Measurements from ENCODE around the gene MTRFR.
"Not testable (repeated sequence)": the region's sequence is repeated elsewhere in the genome, so short reads cannot be mapped to it uniquely, and the experiment has no call there.

The MTRFR gene

DNA sequence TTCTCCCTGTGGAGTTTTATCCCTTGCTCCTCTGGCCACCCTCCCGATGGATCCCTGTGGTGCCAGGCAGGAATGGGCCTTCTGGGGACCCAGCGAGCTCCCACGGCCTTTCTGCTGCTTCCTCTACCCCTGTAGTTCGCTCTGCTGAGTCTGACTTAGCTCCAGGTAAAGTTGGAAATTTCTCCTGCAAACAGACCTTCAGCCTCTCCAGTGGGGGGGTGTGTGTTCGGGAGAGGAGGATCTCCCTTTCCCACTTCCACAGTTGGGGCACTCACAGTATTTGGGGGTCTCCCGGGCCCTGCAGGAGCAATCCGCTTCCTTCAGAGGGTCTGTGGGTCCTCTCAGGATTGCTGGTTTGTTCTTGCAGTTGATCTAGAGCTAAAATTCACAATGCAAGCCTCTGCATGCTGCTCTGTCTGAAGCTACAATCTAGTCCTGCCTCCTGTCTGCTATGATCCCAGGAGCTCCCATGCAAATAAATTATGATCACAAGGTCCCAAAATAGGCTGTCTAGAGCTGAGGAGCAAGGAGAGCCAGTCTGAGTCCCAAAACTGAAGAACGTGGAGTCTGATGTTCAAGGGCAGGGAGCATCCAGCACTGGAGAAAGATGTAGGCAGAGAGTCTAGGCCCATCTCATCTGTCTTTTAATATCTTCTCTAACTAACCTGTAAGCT is 18.3 kb downstream of the MTRFR start:
- no peak overlapping the region for H3K4me3 ChIP-seq (ENCODE audit: low read length)
- no peaks in the 10 kb centered on the region for H3K9me3 ChIP-seq (ENCODE audit: control insufficient read depth, low read length)
- H3K36me3 ChIP-seq (ENCODE audit: control insufficient read depth, insufficient read depth, low read length) = peaks cover 13% of the 10 kb centered on the region
- peaks cover 33% of the 10 kb centered on the region for H3K4me1 ChIP-seq (ENCODE audit: control insufficient read depth, insufficient read depth, low read length)
- H3K27me3 ChIP-seq (ENCODE audit: control insufficient read depth, insufficient read depth, low read length) = no peaks in the 10 kb centered on the region
- H3K9ac ChIP-seq (ENCODE audit: low read length) = peak overlapping the region; percentile 38

GRCh38 chr12:123252365-123252764 is 19.1 kb downstream of the MTRFR start:
- not testable (repeated sequence) for H3K9ac ChIP-seq (ENCODE audit: low read length); H3K9me3 ChIP-seq (ENCODE audit: control insufficient read depth, low read length); H3K27me3 ChIP-seq (ENCODE audit: control insufficient read depth, insufficient read depth, low read length); H3K4me3 ChIP-seq (ENCODE audit: low read length)
- H3K4me1 ChIP-seq (ENCODE audit: control insufficient read depth, insufficient read depth, low read length) = peaks cover 33% of the 10 kb centered on the region
- peaks cover 13% of the 10 kb centered on the region for H3K36me3 ChIP-seq (ENCODE audit: control insufficient read depth, insufficient read depth, low read length)

- Histone ChIP-seq H3K9ac (ENCODE audit: low read length) (no peak overlapping the region), H3K4me1 (ENCODE audit: control insufficient read depth, insufficient read depth, low read length) (peaks cover 35% of the 10 kb centered on the region), H3K9me3 (ENCODE audit: control insufficient read depth, low read length) (no peaks in the 10 kb centered on the region), H3K4me3 (ENCODE audit: low read length) (no peak overlapping the region), H3K27me3 (ENCODE audit: control insufficient read depth, insufficient read depth, low read length) (no peaks in the 10 kb centered on the region), H3K36me3 (ENCODE audit: control insufficient read depth, insufficient read depth, low read length) (peaks cover 13% of the 10 kb centered on the region)
Measured at GRCh38 chr12:123253641-123254459, 20.6 kb downstream of the MTRFR start.

DNA sequence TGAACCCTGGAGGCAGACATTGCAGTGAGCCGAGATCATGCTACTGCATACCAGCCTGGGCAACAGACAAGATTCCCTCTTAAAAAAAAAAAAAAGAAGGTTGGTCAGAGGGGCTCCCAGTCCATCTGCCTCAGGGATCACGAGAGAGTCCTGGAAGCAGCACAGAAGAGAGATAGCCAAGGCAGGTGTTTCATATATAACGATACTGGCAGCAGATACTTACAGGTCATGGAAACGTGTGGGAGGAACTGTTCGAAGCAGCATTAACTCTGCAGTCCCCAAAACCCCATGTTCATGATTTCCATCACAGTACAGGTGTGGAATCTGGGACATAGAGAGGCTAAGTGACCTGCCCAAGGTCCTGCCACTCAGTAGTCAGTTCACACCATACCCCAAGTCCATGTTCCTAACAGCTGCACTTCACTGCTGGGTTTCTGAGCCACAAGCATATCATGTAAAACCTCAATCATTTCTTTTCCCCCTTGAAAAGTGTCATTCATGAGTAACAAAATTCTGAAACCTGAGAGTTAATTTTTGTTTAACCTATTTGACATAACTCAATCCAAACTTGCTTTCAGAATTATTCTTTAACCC is 21.7 kb downstream of the MTRFR start:
- Histone ChIP-seq H3K9me3 (ENCODE audit: control insufficient read depth, low read length) (no peaks in the 10 kb centered on the region), H3K36me3 (ENCODE audit: control insufficient read depth, insufficient read depth, low read length) (peaks cover 13% of the 10 kb centered on the region), H3K27me3 (ENCODE audit: control insufficient read depth, insufficient read depth, low read length) (no peaks in the 10 kb centered on the region), H3K4me3 (ENCODE audit: low read length) (no peak overlapping the region), H3K4me1 (ENCODE audit: control insufficient read depth, insufficient read depth, low read length) (peaks cover 42% of the 10 kb centered on the region), H3K9ac (ENCODE audit: low read length) (no peak overlapping the region)

DNA sequence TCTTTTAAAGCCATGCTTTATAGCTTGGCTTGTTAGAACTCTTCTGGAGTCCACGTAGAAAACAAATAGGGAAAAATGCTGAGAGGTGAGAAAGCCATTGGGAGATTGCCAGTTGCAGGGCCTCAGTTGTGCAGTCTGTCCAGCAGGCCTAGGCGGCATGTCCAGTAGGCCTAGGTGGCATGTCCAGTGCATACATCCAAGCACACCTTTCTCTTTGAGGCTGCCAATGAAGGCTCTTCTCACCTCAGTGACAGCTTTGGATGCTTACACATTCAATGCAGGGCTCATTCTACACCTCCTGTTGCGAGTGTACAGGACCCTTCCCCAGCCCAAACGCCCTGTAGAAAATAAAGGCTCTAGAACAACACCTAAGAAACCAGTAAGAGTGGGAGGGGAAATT is 25.4 kb downstream of the MTRFR start:
- no peak overlapping the region for H3K9ac ChIP-seq (ENCODE audit: low read length)
- H3K4me3 ChIP-seq (ENCODE audit: low read length) = no peak overlapping the region
- peaks cover 5% of the 10 kb centered on the region for H3K9me3 ChIP-seq (ENCODE audit: control insufficient read depth, low read length)
- peaks cover 18% of the 10 kb centered on the region for H3K4me1 ChIP-seq (ENCODE audit: control insufficient read depth, insufficient read depth, low read length)
- no peaks in the 10 kb centered on the region for H3K27me3 ChIP-seq (ENCODE audit: control insufficient read depth, insufficient read depth, low read length)
- peaks cover 11% of the 10 kb centered on the region for H3K36me3 ChIP-seq (ENCODE audit: control insufficient read depth, insufficient read depth, low read length)

- no peak overlapping the region for H3K9ac ChIP-seq (ENCODE audit: low read length)
- H3K9me3 ChIP-seq (ENCODE audit: control insufficient read depth, low read length) = peaks cover 5% of the 10 kb centered on the region
- H3K4me1 ChIP-seq (ENCODE audit: control insufficient read depth, insufficient read depth, low read length) = peaks cover 9% of the 10 kb centered on the region
- H3K27me3 ChIP-seq (ENCODE audit: control insufficient read depth, insufficient read depth, low read length) = no peaks in the 10 kb centered on the region
- H3K36me3 ChIP-seq (ENCODE audit: control insufficient read depth, insufficient read depth, low read length) = peaks cover under 1% of the 10 kb centered on the region
- no peak overlapping the region for H3K4me3 ChIP-seq (ENCODE audit: low read length)
Measured at GRCh38 chr12:123260081-123260480, 26.8 kb downstream of the MTRFR start.

DNA sequence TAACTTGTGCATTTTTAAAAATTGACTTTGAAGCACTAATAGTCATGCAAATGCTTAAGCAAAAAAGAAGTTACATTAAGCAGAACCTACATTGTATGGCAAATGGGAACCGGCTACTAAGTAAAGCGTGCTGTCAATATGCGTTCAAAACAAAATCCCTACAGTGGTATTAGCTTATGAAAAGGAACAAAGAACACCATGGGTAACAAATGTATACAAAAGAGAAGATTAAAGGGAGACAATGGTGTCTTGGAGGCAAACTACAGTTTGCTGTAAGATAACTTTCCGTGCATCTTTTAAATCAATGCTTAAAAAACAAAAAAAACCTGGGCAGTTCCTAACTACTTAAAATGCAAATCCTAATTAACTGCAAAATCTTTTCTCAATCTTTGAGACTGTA is 28.0 kb downstream of the MTRFR start:
- H3K9ac ChIP-seq (ENCODE audit: low read length) = no peak overlapping the region
- H3K36me3 ChIP-seq (ENCODE audit: control insufficient read depth, insufficient read depth, low read length) = no peaks in the 10 kb centered on the region
- peaks cover 9% of the 10 kb centered on the region for H3K4me1 ChIP-seq (ENCODE audit: control insufficient read depth, insufficient read depth, low read length)

GRCh38 chr12:123263196-123263817 is 30.1 kb downstream of the MTRFR start:
- Histone ChIP-seq H3K36me3 (ENCODE audit: control insufficient read depth, insufficient read depth, low read length) (no peaks in the 10 kb centered on the region), H3K9me3 (ENCODE audit: control insufficient read depth, low read length) (peaks cover 5% of the 10 kb centered on the region), H3K9ac (ENCODE audit: low read length) (no peak overlapping the region), H3K4me3 (ENCODE audit: low read length) (no peak overlapping the region), H3K4me1 (ENCODE audit: control insufficient read depth, insufficient read depth, low read length) (peaks cover 14% of the 10 kb centered on the region), H3K27me3 (ENCODE audit: control insufficient read depth, insufficient read depth, low read length) (no peaks in the 10 kb centered on the region)

More for the DNA sequence above, 28.0 kb downstream of the MTRFR start:
- peaks cover 5% of the 10 kb centered on the region for H3K9me3 ChIP-seq (ENCODE audit: control insufficient read depth, low read length)
- no peaks in the 10 kb centered on the region for H3K27me3 ChIP-seq (ENCODE audit: control insufficient read depth, insufficient read depth, low read length)
- H3K4me3 ChIP-seq (ENCODE audit: low read length) = no peak overlapping the region

DNA sequence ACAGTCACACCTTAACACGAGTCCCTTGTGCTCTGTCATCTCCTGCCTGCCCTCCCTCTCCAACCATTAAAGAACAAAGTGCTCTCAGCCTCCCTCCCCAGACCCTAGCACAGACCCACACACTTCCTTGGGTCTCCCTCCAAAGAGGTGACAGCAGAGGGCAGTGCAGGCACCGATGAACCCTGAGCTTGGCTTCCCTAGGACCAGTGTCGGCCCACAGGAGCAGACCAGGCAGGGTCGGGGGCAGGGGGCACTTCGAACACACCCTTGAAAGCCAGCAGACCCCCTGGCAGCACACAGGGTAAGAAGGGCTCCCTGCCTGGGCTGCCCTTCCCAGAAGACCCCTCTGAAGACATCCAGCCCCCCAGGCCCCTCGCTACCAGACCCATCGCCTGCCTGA is 31.4 kb downstream of the MTRFR start:
- Histone ChIP-seq H3K36me3 (ENCODE audit: control insufficient read depth, insufficient read depth, low read length) (no peaks in the 10 kb centered on the region), H3K4me1 (ENCODE audit: control insufficient read depth, insufficient read depth, low read length) (peaks cover 15% of the 10 kb centered on the region), H3K4me3 (ENCODE audit: low read length) (no peak overlapping the region), H3K9ac (ENCODE audit: low read length) (no peak overlapping the region), H3K9me3 (ENCODE audit: control insufficient read depth, low read length) (peaks cover 5% of the 10 kb centered on the region), H3K27me3 (ENCODE audit: control insufficient read depth, insufficient read depth, low read length) (no peaks in the 10 kb centered on the region)

DNA sequence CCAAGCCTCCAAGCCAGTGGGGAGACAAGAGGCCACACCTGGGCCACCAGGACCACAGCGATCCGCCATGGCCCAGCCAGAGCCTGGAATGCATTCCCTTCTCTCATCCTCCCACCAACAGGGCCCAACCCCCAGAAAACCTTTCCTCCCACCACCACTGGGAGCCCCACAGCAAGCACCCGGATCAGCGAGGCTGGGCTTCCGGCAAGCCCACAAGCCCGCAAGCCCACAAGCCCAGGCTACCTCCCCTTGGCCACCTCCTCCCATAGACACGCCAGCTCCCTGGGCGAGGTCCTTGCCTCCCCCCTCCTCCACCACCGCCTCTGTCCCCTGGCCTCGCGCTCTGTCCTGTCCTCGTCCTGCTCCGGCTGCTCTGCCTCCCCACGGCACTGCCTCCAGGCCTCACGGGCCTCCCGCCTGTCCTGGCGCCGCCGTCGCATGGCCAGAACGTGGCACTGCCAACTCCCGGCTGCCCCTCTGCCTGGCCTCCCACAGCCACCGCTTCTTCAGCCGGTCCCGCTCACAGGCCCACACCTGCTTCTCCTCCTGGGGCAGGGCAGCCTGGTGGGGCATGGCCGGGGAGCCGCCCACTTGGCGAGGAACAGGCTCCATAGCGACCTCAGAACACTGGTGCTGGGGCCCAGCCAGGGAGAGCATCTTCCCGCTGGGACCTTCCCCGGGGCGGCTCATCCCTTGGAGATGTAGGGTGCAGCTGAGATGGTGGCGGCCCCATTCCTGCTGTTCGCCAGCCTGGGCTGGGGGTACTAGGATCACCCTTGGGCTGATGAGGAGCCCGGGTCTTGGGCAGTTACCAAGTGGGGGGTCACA is 32.8 kb downstream of the MTRFR start:
- Histone ChIP-seq H3K9me3 (ENCODE audit: control insufficient read depth, low read length) (peaks cover 5% of the 10 kb centered on the region), H3K4me1 (ENCODE audit: control insufficient read depth, insufficient read depth, low read length) (peaks cover 25% of the 10 kb centered on the region), H3K9ac (ENCODE audit: low read length) (no peak overlapping the region), H3K27me3 (ENCODE audit: control insufficient read depth, insufficient read depth, low read length) (no peaks in the 10 kb centered on the region), H3K4me3 (ENCODE audit: low read length) (no peak overlapping the region), H3K36me3 (ENCODE audit: control insufficient read depth, insufficient read depth, low read length) (no peaks in the 10 kb centered on the region)

DNA sequence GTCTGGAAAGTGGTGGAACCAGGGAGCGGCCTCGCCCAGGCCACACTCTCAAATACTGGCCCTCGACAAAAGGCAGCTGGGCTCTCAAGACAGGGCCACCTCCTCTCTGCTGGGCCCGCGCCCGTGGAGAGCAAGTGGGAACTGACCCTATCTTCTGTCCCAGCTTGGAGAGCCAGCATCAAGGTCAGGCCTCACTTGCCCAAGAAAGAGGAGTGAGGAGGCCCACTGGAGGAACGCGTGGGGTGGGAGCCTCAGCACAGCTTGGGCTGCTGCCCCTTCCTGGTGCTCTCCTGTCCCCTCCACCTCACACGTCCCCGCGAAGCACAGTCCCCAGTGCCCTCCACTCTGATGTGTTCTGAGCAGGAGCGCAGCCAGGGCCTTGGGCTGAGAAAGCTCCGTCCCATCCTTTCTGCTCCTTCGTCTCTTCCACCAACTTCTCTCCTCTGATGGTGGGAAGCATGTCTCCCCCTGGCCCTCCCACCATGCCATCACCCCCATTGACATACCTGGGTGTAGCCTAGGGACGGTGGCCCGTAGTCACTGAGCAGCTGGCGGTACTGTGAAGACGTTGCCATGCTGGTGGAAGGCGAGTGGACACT is 33.5 kb downstream of the MTRFR start:
- Histone ChIP-seq H3K9ac (ENCODE audit: low read length) (no peak overlapping the region), H3K36me3 (ENCODE audit: control insufficient read depth, insufficient read depth, low read length) (no peaks in the 10 kb centered on the region), H3K9me3 (ENCODE audit: control insufficient read depth, low read length) (no peaks in the 10 kb centered on the region), H3K4me3 (ENCODE audit: low read length) (no peak overlapping the region), H3K27me3 (ENCODE audit: control insufficient read depth, insufficient read depth, low read length) (no peaks in the 10 kb centered on the region), H3K4me1 (ENCODE audit: control insufficient read depth, insufficient read depth, low read length) (peaks cover 25% of the 10 kb centered on the region)
